DOHH2 (cell line): ENCODE measurements around the gene RNF19B.

Experiments used
- H3F3A ChIP-seq: fragments of 200-600 bp; sonication (generic), shearing (Covaris generic); 2 replicates; pipeline ENCODE4 v1.6.0; 2016; ENCODE audit warnings: antibody characterized with exemption, mild to moderate bottlenecking; ENCODE audit not compliant: control insufficient read depth, insufficient read depth
- H3K27ac ChIP-seq: fragments of 200-600 bp; sonication (generic); 2 replicates; pipeline ENCODE4 v1.5.1; 2014; ENCODE audit warnings: low read depth, mild to moderate bottlenecking, low read length, moderate library complexity
- H3K27me3 ChIP-seq: fragments of 200-600 bp; sonication (generic); 2 replicates; pipeline ENCODE4 v1.6.1; 2014; ENCODE audit warnings: mild to moderate bottlenecking, low read length, mixed read lengths; ENCODE audit not compliant: control insufficient read depth
- H3K36me3 ChIP-seq: fragments of 200-600 bp; sonication (generic); 2 replicates; pipeline ENCODE4 v1.6.1; 2014; ENCODE audit warnings: mild to moderate bottlenecking, low read length, moderate library complexity, mixed read lengths; ENCODE audit not compliant: control insufficient read depth
- H3K4me1 ChIP-seq: fragments of 200-600 bp; sonication (generic); 2 replicates; pipeline ENCODE4 v1.6.1; 2014; ENCODE audit warnings: mild to moderate bottlenecking, low read length, mixed read lengths; ENCODE audit not compliant: control insufficient read depth
- H3K4me2 ChIP-seq: fragments of 200-600 bp; sonication (generic); 2 replicates; pipeline ENCODE4 v1.6.0; 2014; ENCODE audit warnings: mild to moderate bottlenecking, low read length, moderate library complexity
- H3K4me3 ChIP-seq: fragments of 200-600 bp; sonication (generic); 2 replicates; pipeline ENCODE4 v1.5.1; 2014; ENCODE audit warnings: mild to moderate bottlenecking, low read length, mixed read lengths
- H3K79me2 ChIP-seq: fragments of 200-600 bp; sonication (generic); 2 replicates; pipeline ENCODE4 v1.6.1; 2014; ENCODE audit warnings: mild to moderate bottlenecking, low read length, mixed read lengths; ENCODE audit not compliant: control insufficient read depth
- H3K9me2 ChIP-seq: fragments of 200-600 bp; sonication (generic); replicated peaks from 2 replicates; pipeline ENCODE4 v1.6.1; 2014; ENCODE audit warnings: mild to moderate bottlenecking, low read length, mixed read lengths; ENCODE audit not compliant: control insufficient read depth
- H3K9me3 ChIP-seq: fragments of 200-600 bp; sonication (generic); 2 replicates; pipeline ENCODE4 v1.6.1; 2014; ENCODE audit warnings: antibody characterized with exemption, low read length, mixed read lengths; ENCODE audit not compliant: control insufficient read depth, insufficient read depth
- H4K20me1 ChIP-seq: fragments of 200-600 bp; sonication (generic); 2 replicates; pipeline ENCODE4 v1.6.0; 2014; ENCODE audit warnings: low read depth, mild to moderate bottlenecking, antibody characterized with exemption, low read length, moderate library complexity; ENCODE audit not compliant: control insufficient read depth, insufficient read depth
- CTCF ChIP-seq: fragments of 200-600 bp; sonication (generic); IDR thresholded peaks from one replicate; pipeline ENCODE4 v1.5.1; 2014; ENCODE audit warnings: antibody characterized with exemption, mild to moderate bottlenecking, low read depth, low read length; ENCODE audit not compliant: poor library complexity, severe bottlenecking
- EZH2phosphoT487 ChIP-seq: fragments of 200-600 bp; sonication (generic); IDR thresholded peaks from 2 replicates; pipeline ENCODE4 v1.6.1; 2017; ENCODE audit warnings: borderline replicate concordance, mild to moderate bottlenecking, antibody characterized with exemption, low read length, moderate library complexity, mixed read lengths

RNF19B gene

GRCh38 chr1:32891630-32892029 lies 73.0 kb downstream of the RNF19B start:
- peaks cover 16% of the 10 kb centered on the region; the same call in 1 of the 2 replicates for H3K27me3 ChIP-seq
- TF ChIP-seq EZH2phosphoT487 (no peak), CTCF (no peak)
- no peaks in the 10 kb centered on the region for H3K9me3 ChIP-seq
- no peaks in the 10 kb centered on the region for H3K9me2 ChIP-seq
- no peak overlapping the region for H3K27ac ChIP-seq
- H4K20me1 ChIP-seq, result no peaks in the 10 kb centered on the region
- no peaks in the 10 kb centered on the region for H3K4me1 ChIP-seq
- H3K4me3 ChIP-seq, result no peak overlapping the region
- H3K79me2 ChIP-seq, result no peaks in the 10 kb centered on the region
- no peaks in the 10 kb centered on the region for H3F3A ChIP-seq
- no peaks in the 10 kb centered on the region for H3K36me3 ChIP-seq
- H3K4me2 ChIP-seq, result no peak overlapping the region

GRCh38 chr1:32891241-32891570 lies 73.4 kb downstream of the RNF19B start:
- Histone ChIP-seq H3K9me2 (no peaks in the 10 kb centered on the region), H3F3A (no peaks in the 10 kb centered on the region), H3K27ac (no peak overlapping the region), H3K36me3 (no peaks in the 10 kb centered on the region), H4K20me1 (no peaks in the 10 kb centered on the region), H3K9me3 (no peaks in the 10 kb centered on the region), H3K4me2 (no peak overlapping the region), H3K4me3 (no peak overlapping the region), H3K27me3 (peaks cover 13% of the 10 kb centered on the region; the same call in 1 of the 2 replicates), H3K4me1 (no peaks in the 10 kb centered on the region), H3K79me2 (no peaks in the 10 kb centered on the region)
- TF ChIP-seq EZH2phosphoT487 (no peak), CTCF (no peak)

GRCh38 chr1:32890516-32891240 lies 73.9 kb downstream of the RNF19B start:
- Histone ChIP-seq H3K27ac (no peak overlapping the region), H3K4me3 (no peak overlapping the region), H3F3A (no peaks in the 10 kb centered on the region), H3K27me3 (peaks cover 15% of the 10 kb centered on the region; the same call in 1 of the 2 replicates), H3K4me2 (no peak overlapping the region), H3K4me1 (no peaks in the 10 kb centered on the region), H3K9me3 (no peaks in the 10 kb centered on the region), H3K36me3 (no peaks in the 10 kb centered on the region), H3K9me2 (no peaks in the 10 kb centered on the region), H4K20me1 (no peaks in the 10 kb centered on the region), H3K79me2 (no peaks in the 10 kb centered on the region)
- TF ChIP-seq CTCF (no peak), EZH2phosphoT487 (no peak)
